IPS DF 19.7 (cell line): ENCODE results near the gene RFX3.

ENCODE experiments used
- DNase-seq: peaks from one replicate; pipeline ENCODE4 v3.0.0-alpha.2; 2013; ENCODE audit warnings: low read depth, low spot score

The RFX3 gene

DNA sequence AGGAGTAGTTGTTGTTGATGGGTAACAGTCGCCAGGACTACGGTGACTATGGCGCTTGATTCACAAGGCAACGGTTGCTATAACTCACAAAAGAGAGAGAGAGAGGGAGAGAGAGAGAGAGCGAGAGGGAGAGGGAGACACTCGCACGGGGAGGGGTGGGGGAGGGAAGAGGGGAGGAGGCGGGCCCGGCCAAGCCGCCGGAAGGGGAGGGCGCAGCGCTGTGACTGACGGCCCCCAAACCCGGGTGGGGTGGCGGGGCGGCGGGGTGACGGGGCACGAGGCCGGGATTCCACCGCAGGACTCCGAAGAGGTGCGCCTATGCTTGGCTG is at the start of gene RFX3:
Gene RFX3 (minus strand): TSS at position 166 of the 329 bp plus-strand sequence. CDS start 130,413 bp downstream, outside the sequence.
- DNase-seq, result peak; percentile 82

DNA sequence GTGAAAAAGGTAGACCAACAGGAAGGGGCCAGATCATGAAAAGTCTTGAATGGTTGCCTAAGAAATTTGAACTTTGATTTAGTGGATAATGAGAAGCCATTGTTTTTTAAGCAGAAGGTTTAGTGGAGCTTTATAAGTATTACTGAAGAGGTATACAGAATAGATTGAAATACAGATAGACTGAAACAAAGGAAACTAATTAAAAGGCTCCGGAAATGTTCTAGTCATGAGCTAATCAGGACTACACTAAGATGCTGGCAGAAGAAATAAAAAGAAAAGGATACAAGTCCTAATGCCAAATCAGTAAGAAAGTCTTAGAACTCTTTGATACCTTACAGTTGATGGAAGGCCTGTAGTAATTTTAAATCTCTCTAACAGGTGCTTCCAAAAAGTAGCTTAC is 45.7 kb upstream of the RFX3 start:
- no peak for DNase-seq

DNA sequence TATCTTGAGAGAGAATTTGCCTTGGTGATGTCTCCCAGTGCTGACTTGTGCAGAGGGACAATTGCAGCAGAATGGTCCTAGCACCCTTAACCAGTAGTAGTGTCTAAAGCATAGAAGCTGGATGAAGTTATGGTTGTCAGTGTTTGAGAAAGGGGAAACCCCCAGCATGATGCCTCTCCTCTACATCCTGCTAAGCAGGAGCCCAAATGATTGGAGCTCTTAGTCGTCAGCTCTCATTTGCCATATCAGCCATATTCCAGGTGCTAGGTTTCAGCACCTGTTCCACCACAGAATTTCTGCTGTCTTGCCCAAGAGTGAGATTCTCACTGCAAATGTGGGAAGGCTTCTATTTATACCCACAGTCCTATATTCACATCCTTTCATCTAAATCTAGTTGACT is 43.7 kb upstream of the RFX3 start:
- DNase-seq, result no peak

DNA sequence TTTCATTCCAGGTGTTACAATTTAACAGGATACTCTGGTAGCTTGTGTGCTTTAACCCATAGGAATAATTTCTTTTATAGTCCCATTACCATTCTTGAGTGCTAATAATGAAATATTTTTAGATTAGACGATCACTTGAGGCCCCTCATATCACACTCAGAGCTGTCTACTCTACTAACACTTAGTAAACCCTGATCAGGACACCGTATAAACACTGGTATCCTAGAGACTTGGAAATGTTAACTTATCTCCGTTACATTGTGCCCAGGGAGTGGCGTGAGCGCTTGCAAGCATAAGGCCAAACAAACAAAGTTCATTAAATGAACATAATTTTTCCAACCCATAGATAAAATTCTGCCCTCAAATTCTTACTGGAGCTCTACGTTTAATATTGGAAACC is 42.2 kb upstream of the RFX3 start:
- DNase-seq, result no peak

DNA sequence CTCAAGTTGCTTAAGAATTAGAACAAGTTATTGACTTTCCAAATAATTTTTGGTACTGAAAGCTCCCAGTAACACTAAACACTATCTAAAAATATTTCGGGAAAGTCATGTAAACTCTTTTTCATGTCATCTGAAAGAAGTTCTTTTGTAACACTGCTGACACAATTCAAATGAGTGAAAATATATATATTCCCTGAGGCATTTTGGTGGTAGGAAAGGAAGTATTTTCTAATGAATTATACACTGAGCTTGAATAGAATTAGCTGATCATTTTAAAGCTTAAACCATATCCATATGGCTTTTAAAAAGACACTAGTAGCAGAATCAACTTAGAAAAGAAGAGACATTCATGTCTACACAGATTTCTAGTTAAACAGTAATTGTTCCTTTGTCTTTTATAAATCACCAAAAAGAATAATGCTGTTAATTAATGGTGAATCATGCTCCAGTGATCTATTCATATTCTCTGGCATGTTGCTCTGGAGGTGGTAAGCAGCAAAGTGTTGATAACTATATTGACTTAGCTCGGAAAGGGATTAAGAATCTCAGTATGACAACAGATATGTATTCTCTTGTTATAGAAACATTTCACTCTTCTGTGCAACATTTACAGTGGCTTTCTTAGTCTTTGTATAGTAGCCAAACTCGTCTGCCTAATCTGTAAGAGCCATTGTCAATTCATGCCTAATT is 27.4 kb upstream of the RFX3 start:
- no peak for DNase-seq

DNA sequence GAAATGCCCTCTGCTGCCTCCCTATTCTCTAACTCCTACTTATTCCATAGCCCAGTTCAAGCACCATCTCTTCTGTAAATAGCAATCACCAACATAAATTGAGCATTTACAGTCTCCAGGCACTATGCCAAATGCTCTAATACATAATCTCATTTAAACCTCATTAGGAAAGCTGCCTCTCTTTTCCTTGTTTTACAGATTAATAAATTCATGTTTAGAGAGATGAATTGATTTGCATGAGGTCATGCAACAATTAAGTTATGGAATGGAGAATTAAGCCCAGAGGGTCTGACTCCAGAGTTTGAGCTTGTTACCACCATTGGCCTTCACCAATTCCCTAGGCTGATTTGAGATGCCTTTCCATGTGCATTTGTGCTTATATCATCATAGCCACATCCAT is 23.4 kb upstream of the RFX3 start:
- no peak for DNase-seq

DNA sequence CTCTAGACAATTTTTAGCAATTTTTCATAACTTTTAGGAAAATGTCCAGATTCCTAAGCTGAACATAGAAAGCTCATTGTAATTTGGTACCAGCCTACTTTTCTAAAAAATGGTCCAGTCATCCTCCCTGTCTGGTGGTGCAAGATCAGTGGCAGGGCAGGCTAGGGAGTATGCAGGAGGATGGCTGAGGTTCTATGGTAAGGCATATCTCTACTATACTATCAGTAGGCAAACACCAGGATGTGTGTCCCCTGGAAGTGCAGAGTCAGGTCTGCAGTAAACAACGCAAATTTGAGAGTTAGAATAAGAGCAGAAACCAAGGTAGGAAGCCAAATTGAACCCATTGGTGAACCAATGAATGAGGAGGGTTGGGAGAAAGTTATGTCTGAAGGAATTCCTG is 22.8 kb upstream of the RFX3 start:
- DNase-seq, result no peak

DNA sequence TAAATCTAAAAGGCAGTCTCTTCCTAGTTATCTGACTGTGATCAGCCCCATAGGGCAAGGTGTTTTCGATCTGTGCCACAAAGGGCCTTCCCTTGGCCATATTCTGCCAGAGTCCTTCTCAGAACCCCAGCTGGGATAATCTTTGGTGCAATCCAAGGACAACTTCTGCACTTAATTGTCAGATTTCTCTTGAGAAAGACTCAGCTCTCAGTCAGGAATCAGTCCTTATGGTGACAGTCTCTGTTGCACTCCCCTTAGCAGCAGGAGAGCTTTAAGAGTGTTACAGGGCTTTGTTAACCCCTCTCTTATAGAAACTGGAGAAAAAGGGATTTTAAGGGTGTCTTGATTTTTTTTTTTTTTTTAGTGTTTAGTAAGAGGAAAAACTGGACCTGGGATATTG is 15.4 kb upstream of the RFX3 start:
- DNase-seq, result no peak

DNA sequence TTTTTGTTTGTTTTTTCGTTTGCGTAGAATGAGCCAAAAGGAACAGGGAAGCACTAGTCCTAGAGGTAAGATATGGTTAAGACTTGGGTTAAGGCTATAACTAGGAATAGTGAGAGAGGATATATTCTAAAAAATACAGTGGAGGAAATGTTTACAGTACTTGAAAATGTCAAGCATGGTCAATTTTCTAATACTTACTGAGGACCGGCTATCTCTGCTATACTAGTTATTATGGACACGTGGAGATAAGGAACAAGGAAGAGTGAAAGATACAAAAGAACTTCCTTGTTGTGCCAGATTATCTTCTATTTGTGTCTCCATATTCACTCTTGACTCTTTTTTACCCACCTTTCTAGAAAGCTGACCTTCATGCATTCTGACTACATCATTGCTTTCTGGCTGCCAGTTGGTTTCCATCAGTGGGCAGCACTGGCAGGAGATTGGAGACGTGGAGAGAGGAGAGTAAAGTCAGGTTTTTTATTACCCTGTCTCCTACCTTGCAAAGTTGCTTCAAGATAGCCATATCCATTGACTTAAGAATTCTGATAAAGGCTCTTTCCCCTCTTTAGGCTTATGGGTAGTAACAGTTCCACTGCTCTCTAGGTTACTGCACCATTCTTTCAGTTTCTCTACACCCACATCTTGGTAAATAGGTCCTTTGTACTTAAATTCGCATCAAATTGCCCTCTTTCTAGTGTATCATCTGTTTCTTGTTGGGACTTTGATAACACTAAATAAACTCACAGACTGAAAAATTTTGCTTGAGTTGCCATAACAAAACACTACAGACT is 9.0 kb upstream of the RFX3 start:
- no peak for DNase-seq

DNA sequence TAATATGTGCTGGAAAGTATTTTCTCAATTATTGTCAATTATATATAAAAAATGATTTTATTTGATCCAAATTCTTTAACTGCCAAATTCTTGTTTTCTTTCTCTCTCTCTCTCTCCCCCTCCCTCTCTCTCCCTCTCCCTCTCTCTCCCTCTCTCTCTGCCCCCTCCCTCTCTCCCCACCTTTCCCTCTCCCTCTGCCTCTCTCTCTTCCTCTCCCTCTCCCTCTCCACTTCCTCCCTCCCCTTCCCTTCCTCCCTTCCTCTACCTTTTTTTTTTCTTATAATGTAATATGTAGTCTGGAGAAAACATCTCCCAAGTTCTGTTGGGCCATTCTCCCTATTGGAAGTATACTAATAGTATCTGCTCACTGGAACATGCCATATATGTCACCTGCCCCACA is 6.4 kb upstream of the RFX3 start:
- DNase-seq, result no peak

DNA sequence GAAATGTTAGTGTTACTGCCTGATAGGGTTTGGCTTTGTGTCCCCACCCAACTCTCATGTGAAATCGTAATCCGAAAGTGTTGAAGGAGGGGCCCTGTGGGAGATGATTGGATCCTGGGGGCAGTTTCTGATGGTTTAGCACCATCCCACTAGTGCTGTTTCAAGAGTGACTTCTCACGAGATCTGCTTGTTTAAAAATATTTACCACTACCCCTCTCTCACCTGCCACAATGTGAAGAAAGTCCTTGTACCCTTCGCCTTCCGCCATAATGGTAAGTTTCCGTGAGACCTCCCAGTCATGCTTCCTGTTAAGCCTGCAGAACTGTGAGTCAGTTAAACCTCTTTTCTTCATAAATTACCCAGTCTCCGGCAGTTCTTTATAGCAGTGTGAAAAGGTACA is 2.6 kb upstream of the RFX3 start:
- DNase-seq, result no peak

DNA sequence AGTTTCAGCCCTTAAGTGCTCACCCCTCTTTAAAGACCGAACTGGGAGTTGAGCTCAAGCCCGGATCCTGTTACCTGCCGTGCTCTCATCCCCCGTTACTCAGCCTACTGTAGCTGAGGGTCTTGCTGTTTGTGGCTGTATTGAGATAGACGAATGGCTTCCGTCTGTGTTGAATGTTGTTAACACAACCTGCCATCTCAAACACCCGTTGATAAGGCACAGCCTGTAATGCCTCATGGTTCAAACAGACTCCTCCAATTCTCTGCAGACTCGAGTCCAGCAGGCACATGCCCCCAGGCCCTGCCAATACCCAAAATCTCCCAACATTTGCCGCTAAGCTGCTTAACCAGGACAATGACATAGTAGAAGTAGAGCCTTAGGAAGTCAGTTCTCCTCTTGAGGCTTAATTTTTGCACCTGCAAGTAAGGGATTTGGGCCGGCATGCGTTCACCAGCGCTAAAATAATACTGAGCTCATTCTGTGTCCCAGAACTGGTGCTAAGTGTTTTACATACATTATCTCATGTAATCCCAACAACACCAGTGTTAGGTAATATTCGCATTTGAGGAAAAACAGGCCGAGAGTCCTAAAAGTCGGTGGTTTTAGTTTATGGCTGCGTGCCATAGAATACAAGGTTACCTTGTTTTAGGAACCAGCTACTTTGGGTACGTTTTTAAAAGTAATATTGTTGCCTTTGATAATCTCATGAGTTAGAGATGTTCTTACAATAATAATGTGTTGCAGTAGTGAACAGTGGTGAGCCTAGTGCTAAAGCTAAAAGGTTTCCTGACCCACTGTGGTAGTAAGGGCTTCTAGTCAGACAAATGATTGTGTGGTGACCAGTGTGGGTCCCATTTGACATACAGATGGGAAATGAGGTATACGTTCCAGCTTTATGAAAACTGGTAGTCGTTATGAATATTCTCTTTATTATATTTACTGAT is 1.5 kb upstream of the RFX3 start:
- DNase-seq, result no peak

DNA sequence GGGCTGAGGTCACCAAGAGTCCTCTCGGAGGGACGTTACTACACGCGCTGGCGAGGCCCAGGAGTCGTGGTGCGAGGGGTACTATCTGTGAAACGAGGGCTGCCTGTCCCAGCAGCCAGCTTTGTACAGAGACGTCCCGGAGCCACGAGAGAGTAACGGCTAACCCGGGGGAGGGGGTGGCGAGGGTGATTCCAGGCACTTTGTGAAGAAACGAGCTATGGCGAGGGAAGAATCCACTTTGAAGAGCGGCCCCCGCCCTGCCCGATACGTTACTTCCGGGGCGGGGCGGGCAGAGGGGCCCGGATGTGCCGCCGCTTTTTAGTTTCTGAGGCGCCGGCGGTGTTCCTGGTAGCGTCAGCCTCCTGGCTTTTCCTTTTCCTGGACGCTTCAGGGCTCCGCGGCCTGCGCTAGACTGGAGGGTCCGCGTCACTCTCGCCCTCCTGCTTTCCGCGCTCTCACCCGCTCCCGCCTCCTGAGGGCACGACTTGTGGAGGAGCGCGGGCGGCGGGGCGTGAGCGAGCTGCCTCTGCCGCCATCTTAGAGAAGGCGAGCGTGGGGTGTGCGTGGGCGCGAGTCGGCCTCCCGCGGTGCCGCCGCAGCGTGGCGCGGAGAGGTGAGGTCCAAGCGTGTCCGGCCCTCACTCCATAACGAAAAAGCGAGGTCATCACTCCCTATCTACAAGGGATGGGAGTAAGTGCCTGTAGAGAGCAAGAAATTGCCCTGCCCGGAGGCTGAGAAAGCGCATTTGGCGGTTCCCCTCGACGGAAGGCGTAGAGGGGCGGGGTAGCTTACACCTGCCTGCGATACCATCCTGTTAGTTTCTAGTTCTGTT is 580 bp upstream of the RFX3 start:
- DNase-seq, result no peak

DNA sequence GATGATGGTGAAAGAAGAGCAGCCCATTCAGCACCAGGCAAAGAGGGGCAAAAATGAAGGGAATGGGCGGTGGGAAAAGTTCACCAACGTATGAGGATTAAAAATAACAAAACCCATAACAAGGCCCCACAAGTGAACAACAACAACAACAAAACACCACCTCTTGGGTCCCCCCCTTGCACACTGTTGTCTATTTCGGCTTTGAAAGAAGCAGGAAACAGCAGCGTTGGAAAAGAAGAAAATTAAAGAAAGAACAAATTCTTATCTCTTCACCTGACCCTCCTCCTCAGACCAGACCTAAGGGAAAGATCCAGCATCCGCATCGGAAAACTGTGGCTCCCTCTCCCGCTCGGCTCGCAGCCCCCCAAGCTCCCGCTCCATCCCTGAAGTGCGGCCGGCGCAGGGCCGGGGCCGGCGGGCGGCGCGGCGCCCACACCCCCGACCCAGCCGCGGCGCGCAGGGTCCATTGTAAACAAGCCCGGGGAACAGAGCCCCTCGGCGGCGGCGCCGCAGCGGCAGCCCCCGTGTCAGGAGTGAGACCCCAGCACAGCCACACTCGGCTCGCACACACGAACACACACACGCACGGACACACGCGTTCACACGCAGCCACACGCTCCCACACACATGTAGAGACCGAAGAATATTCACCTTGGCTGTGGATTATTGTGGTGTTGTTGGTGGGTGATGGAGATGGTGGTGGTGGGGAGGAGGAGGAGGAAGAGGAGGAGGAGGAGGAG is 535 bp downstream of the RFX3 start:
- DNase-seq, result no peak

DNA sequence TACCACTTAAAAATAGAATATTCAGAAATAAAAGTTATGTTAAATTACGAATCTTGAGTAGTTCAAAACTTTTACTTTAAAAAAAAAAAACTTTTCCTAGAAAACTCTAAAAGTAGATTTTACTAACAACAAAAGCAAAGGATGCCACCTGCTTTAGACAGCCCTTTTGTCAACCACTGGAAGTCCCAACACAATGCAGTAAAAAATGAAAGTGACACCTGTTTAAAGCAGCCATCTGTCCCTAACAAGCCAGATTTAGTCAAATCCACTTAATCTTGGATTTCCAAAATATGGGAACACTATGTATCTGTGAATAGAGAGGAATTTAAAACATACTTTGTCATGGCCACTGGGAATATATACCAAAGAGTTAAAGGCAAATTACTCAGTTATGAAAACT is 3.8 kb downstream of the RFX3 start:
- DNase-seq, result no peak

DNA sequence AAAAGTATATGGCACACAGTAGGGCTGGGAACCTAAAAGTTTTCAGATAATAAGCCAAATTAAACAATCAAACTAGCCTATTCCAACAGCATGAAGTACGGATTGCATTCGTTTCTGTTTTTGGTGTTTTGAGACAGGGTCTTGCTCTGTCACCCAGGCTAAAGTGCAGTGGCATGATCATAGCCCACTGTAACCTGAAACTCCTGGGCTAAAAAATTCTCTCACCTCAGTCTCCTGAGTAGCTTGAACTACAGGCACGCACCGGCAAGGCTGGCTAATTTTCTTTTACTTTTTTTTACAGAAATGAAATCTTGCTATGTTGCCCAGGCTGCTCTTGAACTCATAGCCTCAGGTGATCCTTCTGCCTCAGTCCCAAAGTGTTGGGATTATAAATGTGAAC is 5.2 kb downstream of the RFX3 start:
- DNase-seq, result no peak

DNA sequence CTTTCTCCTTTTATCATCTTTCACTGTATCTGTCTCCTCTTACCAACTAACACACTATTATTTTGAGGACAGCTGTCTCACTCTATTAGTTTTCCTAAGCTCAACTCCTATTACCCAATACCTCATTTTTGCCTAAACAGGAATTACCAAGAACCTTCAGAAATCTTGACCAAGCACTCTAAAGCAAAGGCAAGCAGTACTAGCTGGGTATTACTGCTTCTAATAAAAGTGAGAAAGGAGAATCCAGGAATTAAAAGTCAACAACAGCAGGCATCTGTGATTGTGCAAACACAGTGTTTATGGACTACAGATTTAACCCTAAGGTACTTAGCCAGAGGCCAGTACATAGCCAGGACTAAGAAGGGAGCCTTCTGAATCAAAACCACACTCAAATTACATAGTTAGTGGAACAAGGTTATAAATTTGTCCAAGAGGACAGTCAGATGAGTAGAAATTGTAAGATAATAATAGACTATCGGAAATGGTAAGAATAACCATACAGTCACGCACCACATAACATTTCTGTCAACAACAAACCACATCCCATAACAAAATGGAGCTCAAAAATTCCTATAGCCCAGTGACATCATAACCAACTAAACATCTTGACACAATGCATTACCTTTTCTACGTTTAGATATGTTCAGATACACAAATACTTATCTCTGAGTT is 8.3 kb downstream of the RFX3 start:
- no peak for DNase-seq

DNA sequence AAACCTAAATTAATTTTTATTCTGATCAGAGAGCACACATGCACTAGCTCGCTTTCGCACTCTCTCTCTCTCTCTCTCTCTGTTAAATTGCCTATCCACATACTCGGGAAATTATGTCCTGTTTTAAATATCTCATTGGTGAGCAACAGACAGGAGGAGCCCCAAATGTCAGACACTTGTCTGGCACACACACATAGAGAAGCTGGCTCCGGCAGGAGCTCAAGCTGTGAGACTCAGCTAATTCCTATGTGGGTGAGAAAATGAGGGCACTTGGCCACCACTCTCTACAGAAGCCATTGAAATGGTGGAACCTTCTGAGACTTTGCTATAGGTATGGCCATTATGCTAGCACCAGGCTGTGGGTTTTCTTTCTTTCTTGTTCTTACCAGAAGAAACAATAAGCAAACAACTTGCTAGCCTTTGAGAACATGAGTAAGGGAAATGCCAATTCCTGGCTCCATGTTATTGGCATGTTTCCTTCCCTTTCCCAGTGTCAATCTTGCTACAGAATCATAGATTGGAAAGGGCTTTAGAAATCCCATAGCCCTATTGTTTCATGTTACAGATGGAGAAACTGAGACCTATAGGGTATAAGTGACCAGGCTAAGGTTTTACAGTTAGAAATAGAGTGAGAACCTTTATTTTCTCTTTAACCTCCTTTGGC is 9.0 kb downstream of the RFX3 start:
- no peak for DNase-seq

DNA sequence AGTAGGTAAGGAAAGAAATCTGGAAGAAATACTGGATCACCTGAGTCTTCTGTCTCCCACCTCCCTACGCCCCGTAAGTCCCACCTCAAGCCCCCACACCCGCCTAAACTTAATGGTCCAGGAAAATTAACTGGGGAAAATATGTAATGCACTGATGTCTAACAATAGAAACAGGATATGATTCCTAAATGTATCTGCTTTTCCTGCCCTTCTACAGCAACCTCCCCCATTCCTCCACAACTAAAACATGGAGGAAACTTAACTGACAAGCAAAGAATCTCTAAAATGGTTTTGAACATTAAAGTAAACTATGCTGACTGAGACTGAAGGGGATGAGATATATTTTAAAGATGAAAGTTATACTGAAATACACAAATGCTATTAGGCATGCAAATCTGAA is 10.4 kb downstream of the RFX3 start:
- DNase-seq, result no peak

DNA sequence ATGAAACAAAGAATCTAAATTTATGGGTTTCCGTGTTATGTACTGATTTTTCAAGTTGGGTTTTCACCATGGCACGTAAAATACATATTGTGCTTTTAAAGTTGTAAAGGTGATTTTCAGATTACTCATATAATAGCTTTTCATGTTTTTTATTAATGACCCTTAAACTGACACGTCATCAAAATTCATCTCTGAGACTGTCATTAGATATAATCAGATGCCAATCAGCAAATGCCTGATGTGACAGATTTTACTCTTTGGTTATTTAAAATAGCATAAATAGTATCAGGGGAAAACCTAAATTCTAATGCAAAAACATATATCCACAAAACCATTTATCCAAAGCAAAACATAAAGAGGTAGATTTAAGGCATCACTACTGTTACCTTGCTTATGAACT is 11.0 kb downstream of the RFX3 start:
- no peak for DNase-seq
